ENCODE measurements around the gene RECQL5. TPM values are rescaled to one million over a fixed set of nuclear protein-coding genes. Genes with fewer than 3 reads are reported as not detected.

RECQL5 gene
- total and polyA plus RNA-seq, 2 donors (not counting 1 experiment from before 2014, with no cell fraction given), result 8.4 to 26.3 TPM

DNA sequence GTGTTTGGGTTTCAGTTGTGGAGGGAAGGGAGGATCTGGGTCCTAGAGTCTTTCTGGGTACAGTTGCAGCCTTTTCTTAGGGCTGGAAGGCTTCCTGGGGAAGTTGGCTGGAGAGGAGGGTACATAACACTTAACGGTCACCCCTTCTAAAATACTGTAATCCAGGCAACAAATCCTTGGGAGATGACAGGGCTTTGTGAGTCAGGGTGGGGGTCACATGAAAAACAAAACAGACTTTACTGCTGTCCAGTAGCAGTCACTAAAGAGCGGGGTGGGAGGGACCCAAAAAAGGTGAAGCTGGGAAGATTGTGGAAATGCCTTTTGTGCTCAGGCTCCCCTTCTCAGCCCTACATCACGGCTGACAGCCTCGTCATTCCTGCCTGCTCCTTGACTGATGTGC lies 6.5 kb upstream of the RECQL5 start:
- TF ChIP-seq, protein P1, sequence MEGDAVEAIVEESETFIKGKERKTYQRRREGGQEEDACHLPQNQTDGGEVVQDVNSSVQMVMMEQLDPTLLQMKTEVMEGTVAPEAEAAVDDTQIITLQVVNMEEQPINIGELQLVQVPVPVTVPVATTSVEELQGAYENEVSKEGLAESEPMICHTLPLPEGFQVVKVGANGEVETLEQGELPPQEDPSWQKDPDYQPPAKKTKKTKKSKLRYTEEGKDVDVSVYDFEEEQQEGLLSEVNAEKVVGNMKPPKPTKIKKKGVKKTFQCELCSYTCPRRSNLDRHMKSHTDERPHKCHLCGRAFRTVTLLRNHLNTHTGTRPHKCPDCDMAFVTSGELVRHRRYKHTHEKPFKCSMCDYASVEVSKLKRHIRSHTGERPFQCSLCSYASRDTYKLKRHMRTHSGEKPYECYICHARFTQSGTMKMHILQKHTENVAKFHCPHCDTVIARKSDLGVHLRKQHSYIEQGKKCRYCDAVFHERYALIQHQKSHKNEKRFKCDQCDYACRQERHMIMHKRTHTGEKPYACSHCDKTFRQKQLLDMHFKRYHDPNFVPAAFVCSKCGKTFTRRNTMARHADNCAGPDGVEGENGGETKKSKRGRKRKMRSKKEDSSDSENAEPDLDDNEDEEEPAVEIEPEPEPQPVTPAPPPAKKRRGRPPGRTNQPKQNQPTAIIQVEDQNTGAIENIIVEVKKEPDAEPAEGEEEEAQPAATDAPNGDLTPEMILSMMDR (conservative IDR thresholded peaks at IDR 0.05 in 1 of 2, IDR thresholded peaks at IDR 0.05 in 1 of 2; ENCODE audit: low read depth in 1 of 2, low read length in 2 of 2), result no peak
- TF ChIP-seq EZH2 (IDR thresholded peaks at IDR 0.05; ENCODE audit: low read length, missing control alignments), result no peak
- Histone ChIP-seq H3K27me3 (ENCODE audit: control insufficient read depth, insufficient read depth, low read length) (no peaks in the 10 kb centered on the region), H2AFZ (ENCODE audit: low read length) (no peak overlapping the region), H3K27ac (ENCODE audit: insufficient read depth, low read length) (no peak overlapping the region), H3K4me3 (replicated peaks in 1 of 4; ENCODE audit: control extremely low read depth in 1 of 4, insufficient read depth in 1 of 4, low read depth in 3 of 4, low read length in 4 of 4) (no peak overlapping the region), H3K36me3 (ENCODE audit: control insufficient read depth, insufficient read depth, low read length) (peaks cover 11% of the 10 kb centered on the region), H3K4me2 (ENCODE audit: extremely low read depth, insufficient read depth, low read length) (no peak overlapping the region), H3K4me1 (ENCODE audit: control insufficient read depth, extremely low read depth, insufficient read depth, low read length) (peaks cover 1% of the 10 kb centered on the region), H3K79me2 (ENCODE audit: control insufficient read depth, insufficient read depth, low read length) (peaks cover 40% of the 10 kb centered on the region), H3K9ac (ENCODE audit: insufficient read depth, low read length) (no peak overlapping the region), H4K20me1 (ENCODE audit: control insufficient read depth, extremely low read depth, insufficient read depth, low read length) (peaks cover 3% of the 10 kb centered on the region), H3K9me3 (ENCODE audit: control insufficient read depth, insufficient read depth, low read depth, low read length) (no peaks in the 10 kb centered on the region)
- DNase-seq (ENCODE audit: low read depth in 2 of 2), result no peak

DNA sequence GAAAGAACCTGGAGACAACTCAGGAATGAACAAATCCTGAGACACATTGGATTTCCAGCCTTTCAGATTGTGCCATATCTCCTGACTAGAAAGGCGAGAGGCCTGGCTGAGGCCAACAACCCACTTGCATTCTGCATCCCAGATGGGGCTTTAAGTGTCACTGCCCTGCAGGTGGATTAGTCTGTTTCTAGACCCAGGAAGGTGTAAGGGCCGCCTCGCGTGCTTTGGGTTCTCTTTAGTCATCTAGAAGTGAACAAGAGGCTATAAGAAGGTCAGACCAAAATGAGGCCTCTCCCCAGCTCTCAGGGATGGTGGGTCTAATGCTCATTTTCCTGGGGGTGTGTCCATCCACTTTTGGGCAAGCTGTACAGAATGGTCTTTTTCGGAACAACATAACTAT lies 5.1 kb upstream of the RECQL5 start:
- H3K4me1 ChIP-seq (ENCODE audit: control insufficient read depth, extremely low read depth, insufficient read depth, low read length), result peaks cover 3% of the 10 kb centered on the region
- no peak overlapping the region for H3K9ac ChIP-seq (ENCODE audit: insufficient read depth, low read length)
- H3K4me3 ChIP-seq (replicated peaks in 1 of 4; ENCODE audit: control extremely low read depth in 1 of 4, insufficient read depth in 1 of 4, low read depth in 3 of 4, low read length in 4 of 4), result no peak overlapping the region
- DNase-seq (ENCODE audit: low read depth in 2 of 2), result no peak
- H3K36me3 ChIP-seq (ENCODE audit: control insufficient read depth, insufficient read depth, low read length), result peaks cover 11% of the 10 kb centered on the region
- peaks cover 51% of the 10 kb centered on the region for H3K79me2 ChIP-seq (ENCODE audit: control insufficient read depth, insufficient read depth, low read length)
- no peak overlapping the region for H3K4me2 ChIP-seq (ENCODE audit: extremely low read depth, insufficient read depth, low read length)
- no peaks in the 10 kb centered on the region for H3K27me3 ChIP-seq (ENCODE audit: control insufficient read depth, insufficient read depth, low read length)
- no peak overlapping the region for H2AFZ ChIP-seq (ENCODE audit: low read length)
- no peak overlapping the region for H3K27ac ChIP-seq (ENCODE audit: insufficient read depth, low read length)
- TF ChIP-seq EZH2 (IDR thresholded peaks at IDR 0.05; ENCODE audit: low read length, missing control alignments), result no peak
- TF ChIP-seq, protein P1 (conservative IDR thresholded peaks at IDR 0.05 in 1 of 2, IDR thresholded peaks at IDR 0.05 in 1 of 2; ENCODE audit: low read depth in 1 of 2, low read length in 2 of 2), result no peak
- H3K9me3 ChIP-seq (ENCODE audit: control insufficient read depth, insufficient read depth, low read depth, low read length), result no peaks in the 10 kb centered on the region
- H4K20me1 ChIP-seq (ENCODE audit: control insufficient read depth, extremely low read depth, insufficient read depth, low read length), result peaks cover 3% of the 10 kb centered on the region

DNA sequence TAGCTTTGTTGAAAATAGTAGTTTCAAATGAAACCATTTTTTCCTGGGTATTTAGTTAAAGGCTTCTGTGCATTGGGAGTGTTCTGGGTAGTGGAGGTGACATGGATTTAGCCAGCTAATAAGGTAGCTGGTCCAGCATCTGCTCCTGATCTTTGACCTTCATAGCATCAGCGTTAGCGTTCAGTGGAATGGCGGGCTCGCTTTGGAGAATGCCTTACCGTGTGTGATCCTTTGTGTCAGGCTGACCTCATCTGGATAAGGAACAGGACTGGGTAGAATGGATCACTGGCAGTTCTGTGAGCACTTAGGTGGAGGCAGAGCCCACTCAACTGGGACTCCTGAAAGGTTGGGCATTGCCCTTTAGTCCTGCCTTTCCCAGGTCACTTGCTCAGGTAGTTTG lies 3.9 kb upstream of the RECQL5 start:
- Histone ChIP-seq H3K79me2 (ENCODE audit: control insufficient read depth, insufficient read depth, low read length) (peaks cover 57% of the 10 kb centered on the region), H4K20me1 (ENCODE audit: control insufficient read depth, extremely low read depth, insufficient read depth, low read length) (peaks cover 3% of the 10 kb centered on the region), H3K4me1 (ENCODE audit: control insufficient read depth, extremely low read depth, insufficient read depth, low read length) (peaks cover 8% of the 10 kb centered on the region), H3K27ac (ENCODE audit: insufficient read depth, low read length) (no peak overlapping the region), H2AFZ (ENCODE audit: low read length) (no peak overlapping the region), H3K4me2 (ENCODE audit: extremely low read depth, insufficient read depth, low read length) (no peak overlapping the region), H3K27me3 (ENCODE audit: control insufficient read depth, insufficient read depth, low read length) (no peaks in the 10 kb centered on the region), H3K36me3 (ENCODE audit: control insufficient read depth, insufficient read depth, low read length) (peaks cover 11% of the 10 kb centered on the region), H3K4me3 (replicated peaks in 1 of 4; ENCODE audit: control extremely low read depth in 1 of 4, insufficient read depth in 1 of 4, low read depth in 3 of 4, low read length in 4 of 4) (no peak overlapping the region), H3K9ac (ENCODE audit: insufficient read depth, low read length) (no peak overlapping the region), H3K9me3 (ENCODE audit: control insufficient read depth, insufficient read depth, low read depth, low read length) (no peaks in the 10 kb centered on the region)
- TF ChIP-seq, protein P1 (conservative IDR thresholded peaks at IDR 0.05 in 1 of 2, IDR thresholded peaks at IDR 0.05 in 1 of 2; ENCODE audit: low read depth in 1 of 2, low read length in 2 of 2), result no peak
- no peak for DNase-seq (ENCODE audit: low read depth in 2 of 2)

All from fibroblast of lung (primary cell).